ENCODE results near the gene LARGE1.

LARGE1 gene

DNA sequence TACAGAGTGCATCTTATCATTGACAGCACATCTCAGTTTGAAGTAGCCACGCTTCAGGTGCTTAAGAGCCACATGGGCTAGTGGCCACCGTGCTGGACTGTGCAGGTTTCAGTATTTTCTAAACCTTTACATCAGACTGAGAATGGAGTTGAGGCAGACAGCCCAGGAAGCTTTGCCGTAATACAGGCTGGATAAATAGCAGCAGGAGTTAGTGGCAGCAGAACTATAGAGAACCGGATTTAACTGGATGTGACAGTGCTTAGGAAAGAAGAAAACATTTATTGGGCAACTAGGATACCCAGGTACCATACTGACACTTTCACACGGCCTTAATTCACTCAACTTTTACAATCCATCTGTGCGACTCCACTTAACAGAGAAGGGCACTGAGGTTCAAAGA, 145.5 kb downstream of the LARGE1 start:
- no peak for DNase-seq (ENCODE audit: low spot score)

DNA sequence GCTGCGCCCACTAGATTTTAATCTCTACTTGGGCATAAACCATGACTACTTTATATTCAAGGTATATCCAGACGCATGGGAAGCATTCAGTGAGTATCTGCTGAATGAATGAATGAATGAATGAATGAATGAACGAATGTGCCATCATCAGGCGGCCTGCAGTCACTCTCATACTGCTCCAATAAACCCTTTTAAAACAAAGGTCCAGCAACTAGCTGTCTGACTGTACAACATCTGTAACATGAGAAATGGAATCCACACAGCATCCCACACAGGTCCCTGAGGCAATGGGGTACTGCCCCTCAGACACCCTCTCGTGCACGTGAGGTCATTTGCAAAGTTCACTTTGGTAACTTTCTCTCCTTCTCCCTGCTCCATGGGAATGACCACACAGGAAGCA, 147.5 kb downstream of the LARGE1 start:
- no peak for DNase-seq (ENCODE audit: low spot score)

- no peak for DNase-seq (ENCODE audit: low spot score)
Observed at GRCh38 chr22:33771136-33771535, 149.1 kb downstream of the LARGE1 start.

DNA sequence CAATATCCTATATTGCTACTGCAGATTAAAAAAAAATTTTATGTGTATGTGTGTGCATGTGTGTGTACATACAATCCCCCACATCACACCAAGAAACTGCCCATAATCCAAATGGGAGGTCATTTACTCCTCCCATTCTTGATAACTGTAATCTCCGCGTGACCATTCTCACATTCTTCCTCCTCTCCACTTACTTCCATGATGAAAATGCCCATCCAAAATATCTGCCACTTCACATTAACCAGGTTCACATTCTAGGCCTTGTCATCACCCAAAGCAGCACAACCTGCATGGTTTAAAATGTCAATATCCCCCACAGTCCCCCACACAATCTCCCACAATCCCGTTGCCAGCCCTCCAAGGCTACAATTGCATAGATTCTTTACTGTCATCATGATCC, 149.6 kb downstream of the LARGE1 start:
- no peak for DNase-seq (ENCODE audit: low spot score)

DNA sequence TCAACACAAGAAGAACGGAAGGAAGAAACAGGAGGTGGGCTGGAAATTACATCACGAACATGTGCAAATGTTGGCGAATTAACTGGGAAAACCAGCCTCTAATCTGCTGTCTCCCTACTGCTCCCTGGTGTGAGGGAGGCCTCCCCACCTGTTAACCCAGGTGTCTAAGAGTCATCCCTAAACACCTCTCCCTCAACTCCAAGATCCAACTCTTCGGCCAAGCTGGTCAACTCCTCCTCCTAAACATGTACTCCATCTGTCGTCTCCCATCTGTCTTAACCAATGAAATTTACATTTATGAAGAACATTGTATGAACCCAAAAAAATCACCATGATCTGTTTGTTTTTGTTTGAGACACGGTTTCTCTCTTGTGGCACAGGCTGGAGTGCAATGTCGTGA, 154.2 kb downstream of the LARGE1 start:
- no peak for DNase-seq (ENCODE audit: low spot score)

GRCh38 chr22:33758961-33759360, 161.3 kb downstream of the LARGE1 start:
- DNase-seq (ENCODE audit: low spot score), result no peak

DNA sequence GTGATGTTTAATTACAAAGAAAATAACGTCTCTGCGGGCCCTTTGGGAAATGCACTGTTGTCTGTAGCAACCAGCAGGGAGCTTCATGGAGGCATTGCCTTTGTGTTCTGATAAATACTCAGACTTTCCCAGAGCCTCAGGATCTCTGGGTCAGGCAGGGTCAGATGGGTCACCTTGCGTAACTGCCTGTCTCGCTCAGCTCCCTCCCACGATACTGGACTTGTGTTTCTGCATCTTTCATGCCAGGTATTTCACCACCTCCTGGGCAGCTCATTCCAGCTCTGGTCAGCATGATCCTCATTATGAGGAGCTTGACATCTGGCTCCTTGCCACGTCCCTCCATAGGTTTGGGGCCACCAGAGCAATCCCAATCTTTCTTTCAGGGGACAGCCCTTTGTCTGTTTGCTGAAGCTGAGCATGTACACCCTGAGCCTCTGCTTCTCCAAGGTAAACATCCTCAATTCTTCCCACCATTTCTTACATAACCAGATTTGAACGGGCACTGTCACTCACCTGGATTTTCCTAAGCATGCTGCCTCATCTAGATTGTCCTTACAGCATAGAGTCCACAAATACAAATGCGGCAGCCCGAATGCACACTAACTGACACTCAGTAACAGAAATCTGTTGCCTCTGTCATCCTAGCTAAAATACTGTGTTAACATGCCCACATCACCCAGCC, 162.3 kb downstream of the LARGE1 start:
- DNase-seq (ENCODE audit: low spot score), result no peak

DNA sequence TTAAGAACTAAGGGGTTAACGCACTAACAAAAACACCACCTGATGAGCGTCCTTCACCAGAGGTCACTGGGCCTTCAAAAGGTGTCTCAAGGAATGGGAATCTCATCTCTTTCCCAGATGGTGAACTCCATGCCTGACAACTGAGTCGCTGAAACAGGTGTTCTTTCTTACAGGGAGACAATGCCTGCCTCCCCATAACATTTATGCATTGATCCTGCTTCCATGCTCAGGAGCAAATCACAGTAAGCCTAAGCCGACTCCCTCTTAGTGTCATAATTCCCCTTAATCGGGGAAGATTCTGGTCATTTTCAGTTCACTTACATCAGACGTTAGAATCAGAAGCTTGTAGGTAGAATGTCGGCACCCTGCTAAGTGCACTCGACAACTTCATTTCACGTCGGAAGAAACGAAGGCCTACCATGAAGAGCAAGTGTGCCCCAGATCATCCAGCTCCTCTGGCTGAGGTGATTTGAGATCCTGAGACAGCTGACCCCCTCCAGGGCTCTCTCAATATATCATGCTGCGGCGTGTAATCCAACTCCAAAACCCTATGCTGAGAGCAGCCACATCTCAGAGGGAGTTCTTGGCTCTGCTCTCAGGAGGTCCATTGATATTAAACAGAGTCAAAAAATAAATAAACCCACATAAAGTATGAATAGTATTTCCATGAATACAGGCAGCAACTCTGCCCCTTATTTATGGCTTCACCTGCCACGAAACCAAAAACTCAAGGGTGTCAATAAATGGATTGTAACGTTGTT, 163.1 kb downstream of the LARGE1 start:
- no peak for DNase-seq (ENCODE audit: low spot score)

GRCh38 chr22:33756508-33756949, 163.7 kb downstream of the LARGE1 start:
- no peak for DNase-seq (ENCODE audit: low spot score)

- DNase-seq (ENCODE audit: low spot score), result no peak
Observed at GRCh38 chr22:33748714-33749113, 171.6 kb downstream of the LARGE1 start.

- no peak for DNase-seq (ENCODE audit: low spot score)
Observed at GRCh38 chr22:33747576-33748180, 172.6 kb downstream of the LARGE1 start.

DNA sequence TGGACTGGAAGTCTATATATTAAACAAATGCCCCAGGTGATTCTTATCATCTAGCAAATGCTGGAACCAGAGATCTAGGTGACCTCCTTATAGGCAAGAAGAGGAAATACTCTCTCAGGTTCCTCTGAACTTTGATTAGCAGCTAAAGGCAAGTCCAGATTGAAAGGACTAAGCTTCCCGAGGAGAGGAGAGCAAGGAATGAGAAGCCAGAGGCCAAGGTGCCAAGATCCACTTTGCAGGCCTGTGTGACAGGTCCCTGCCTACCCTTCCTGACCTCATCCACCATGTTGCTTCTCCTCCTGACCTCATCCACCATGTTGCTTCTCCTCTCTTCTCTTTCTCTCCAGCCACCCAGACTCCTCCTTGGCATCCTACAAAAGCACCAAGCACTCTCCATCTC, 173.2 kb downstream of the LARGE1 start:
- no peak for DNase-seq (ENCODE audit: low spot score)

DNA sequence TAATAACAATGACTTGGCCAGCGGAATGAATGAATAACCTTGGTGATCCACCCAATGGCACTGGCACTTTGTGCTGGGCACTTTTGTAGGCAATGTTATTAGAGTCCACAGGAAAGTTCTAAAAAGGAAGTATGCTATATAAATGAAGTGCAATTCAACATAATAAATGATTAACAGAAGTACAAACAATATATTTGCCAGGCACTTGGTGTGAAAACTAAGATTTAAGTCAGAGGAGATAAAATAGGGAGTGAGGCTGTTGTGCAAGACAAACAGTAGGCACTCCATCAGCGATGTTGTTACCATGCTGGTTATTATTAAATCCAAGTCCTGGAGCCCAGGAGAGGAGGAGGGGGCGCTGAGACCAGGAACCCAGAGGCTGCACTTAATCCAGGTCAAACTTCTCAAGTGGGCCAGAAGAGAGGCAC, 173.8 kb downstream of the LARGE1 start:
- DNase-seq (ENCODE audit: low spot score), result no peak

- no peak for DNase-seq (ENCODE audit: low spot score)
Observed at GRCh38 chr22:33745501-33745900, 174.8 kb downstream of the LARGE1 start.

DNA sequence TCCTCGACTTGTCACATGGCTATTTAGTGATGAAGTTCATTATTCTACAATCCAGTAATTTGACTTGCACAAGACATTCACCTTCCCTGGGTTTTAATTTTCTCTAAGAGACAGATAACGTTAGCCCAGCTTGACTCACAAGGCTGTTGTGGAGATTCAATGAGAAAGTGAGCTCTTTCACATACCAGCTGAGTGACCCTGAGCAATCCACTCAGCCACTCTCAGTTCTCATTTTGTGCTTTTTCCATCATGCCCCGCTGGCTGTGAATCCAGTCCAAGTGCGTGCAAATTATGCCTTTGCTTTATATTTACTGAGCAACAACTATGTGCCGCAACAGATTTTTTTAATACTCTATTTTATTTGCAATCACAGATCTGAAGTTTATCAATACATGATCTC, 176.5 kb downstream of the LARGE1 start:
- DNase-seq (ENCODE audit: low spot score), result no peak

GRCh38 chr22:33741025-33741424, 179.3 kb downstream of the LARGE1 start:
- DNase-seq (ENCODE audit: low spot score), result no peak

- DNase-seq (ENCODE audit: low spot score), result no peak
Observed at GRCh38 chr22:33739516-33739915, 180.8 kb downstream of the LARGE1 start.

- DNase-seq (ENCODE audit: low spot score), result no peak
Observed at GRCh38 chr22:33737662-33738061, 182.6 kb downstream of the LARGE1 start.

DNA sequence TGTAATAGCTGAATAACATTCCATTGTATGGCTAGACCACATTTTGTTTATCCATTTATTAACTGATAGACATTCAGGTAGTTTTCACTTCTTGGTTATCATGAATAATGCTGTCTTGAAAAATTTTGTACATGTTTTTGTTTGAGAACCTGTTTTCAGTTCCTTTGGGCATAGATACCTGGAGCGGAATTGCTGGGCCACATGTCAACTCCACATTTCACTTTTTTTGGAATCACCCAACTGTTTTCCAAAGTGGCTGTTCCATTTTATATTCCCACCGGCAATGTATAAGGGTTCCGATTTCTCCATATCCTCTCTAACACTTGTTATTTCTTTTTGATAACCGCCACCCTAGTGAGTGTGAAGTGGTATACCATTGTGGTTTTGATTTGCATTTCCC, 184.3 kb downstream of the LARGE1 start:
- DNase-seq (ENCODE audit: low spot score), result no peak

GRCh38 chr22:33728847-33729246, 191.4 kb downstream of the LARGE1 start:
- DNase-seq (ENCODE audit: low spot score), result no peak

GRCh38 chr22:33726294-33726734, 194.0 kb downstream of the LARGE1 start:
- DNase-seq (ENCODE audit: low spot score), result peak; percentile 61

DNA sequence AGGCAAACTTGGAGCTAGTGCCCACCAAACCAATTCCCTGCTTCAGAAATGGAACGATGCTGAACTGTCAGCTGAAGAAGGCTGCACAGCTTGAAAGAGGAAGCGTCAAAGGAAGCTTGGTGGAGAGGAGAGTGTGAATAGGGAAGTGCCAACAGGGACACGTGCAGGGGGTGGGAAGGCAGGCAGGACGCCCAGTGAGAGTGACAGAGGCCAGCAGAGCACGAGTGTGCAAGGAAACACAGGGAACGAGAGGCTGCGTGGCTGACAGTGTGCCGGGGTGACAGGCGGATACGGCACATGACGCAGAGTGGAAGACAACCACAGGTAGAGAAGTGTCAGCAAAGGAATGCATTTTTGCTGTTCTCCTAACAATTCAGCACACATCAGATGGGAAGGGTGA, 196.4 kb downstream of the LARGE1 start:
- DNase-seq (ENCODE audit: low spot score), result no peak

DNA sequence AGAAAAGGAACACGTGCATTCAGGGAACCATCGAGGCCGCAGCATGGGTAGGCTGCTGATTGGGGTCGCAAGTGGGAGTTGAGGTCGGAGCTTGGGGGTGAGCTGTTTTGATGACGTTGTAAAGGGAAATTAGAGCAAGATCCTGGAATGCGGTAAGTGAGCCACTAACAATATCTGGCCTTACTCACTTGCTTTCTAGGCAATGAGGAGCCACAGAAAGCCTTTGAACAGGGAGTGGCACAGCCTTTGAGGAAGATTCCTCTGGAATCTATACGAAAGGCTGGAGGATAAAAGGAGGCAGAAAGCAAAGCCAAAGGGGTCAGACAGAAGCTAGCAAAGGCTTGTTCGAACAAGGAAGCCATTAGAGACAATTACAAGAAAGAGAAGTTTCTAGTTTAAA, 197.5 kb downstream of the LARGE1 start:
- DNase-seq (ENCODE audit: low spot score), result no peak
